Measurements from ENCODE around the gene C14orf132.

GRCh38 chr14:96088074-96088473, 48.9 kb downstream of the C14orf132 start:
- TF ChIP-seq CTCF (conservative IDR thresholded peaks at IDR 0.05; ENCODE audit: low read length) = no peak
- TF ChIP-seq EZH2phosphoT487 (IDR thresholded peaks at IDR 0.05; ENCODE audit: borderline replicate concordance) = no peak
